Activated CD4-positive, alpha-beta T cell treated with anti-CD3 and anti-CD28 coated beads for 4 hours (primary cell): ENCODE measurements around the gene TM9SF3.

Source experiments
- DNase-seq, 2 donors: peaks; one replicate each; pipeline ENCODE4 v3.0.0-alpha.2; 2020

TM9SF3 gene

DNA sequence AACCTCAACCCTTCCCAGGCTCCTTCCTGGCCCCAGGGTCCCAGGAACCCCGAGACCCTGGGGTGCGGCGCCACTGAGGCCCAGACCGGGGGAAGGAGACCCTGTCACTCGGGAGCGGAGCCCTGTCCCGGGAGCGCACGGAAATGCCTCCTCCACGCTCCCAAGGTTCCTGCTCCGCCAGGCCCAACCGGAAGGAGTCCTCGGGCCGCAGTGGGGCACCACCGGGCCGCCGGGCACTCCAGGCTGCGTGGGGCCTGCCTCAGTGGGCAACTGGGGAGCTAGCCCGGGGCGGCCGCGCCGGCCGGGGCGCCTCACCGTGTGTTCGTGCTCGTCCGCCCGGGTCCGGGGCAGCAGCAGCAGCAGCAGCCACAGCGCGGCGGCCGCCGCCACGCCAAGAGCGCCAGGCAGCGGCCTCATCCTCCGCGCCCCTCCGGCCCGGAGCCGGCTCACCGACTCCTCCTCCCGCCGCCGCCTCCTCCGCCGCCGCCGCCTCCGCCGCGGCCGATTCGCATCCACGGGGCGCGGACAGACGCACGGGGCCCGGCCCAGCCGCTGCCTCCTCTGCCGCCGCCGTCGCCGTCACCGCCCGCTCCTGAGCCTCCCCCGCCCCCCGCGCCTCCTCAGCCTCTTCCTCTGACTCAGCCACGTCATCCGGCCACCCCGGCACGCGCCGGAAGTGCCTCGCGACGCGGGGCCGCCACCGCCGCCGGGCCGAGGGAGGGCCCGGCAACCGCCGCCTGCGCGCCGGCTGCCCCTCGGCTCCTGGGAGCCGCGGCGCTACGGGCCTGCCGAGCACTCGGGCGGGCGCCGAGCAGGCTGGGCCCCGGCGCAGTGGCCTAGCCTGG is at the start of gene TM9SF3:
TSS of gene TM9SF3 (minus strand) at position 594 of the 845 bp plus-strand sequence. CDS start at position 417, 177 bp downstream.
- peak; percentile 93 to 95 for DNase-seq

GRCh38 chr10:96636551-96636950 is 49.7 kb upstream of the TM9SF3 start:
- DNase-seq: no peak

DNA sequence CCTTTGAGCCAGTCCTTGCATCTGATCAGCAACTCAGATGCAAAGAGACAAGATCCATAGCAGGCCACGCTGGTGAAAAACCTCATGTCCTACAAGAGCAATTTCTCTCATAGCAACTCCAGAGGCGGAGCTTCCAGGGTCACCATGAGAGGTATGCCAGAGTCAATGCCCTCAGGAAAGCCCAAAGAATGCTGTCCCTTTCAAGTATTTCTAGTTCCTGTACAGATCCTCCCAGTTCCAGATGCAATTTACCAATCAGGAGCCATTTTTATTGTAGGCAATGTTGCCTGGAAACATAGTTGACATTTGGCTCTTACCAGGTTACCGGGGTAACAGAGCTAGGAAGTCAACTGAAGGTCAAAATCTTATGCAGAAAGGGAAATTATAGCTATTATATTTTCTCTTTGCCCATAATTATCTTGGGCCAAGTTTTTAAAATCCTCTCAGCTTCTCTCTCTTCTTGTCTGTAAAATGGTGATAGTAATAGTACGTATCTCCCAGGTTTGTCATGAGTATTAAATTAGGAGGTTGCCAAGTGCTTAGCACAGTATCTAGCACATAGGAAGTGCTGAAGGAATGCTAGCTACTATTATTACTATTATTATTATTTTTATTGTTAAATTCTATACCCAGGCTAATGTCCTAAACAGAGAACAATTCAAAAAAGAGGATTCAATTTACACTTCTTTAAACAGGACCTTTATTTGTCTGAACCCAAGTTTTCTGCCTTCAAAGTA is 46.3 kb upstream of the TM9SF3 start:
- DNase-seq: no peak

GRCh38 chr10:96627292-96627691 is 40.5 kb upstream of the TM9SF3 start:
- no peak for DNase-seq

GRCh38 chr10:96626795-96627194 is 40.0 kb upstream of the TM9SF3 start:
- DNase-seq: no peak

- no peak for DNase-seq
These were observed 38.4 kb upstream of the TM9SF3 start for GRCh38 chr10:96625173-96625572.

GRCh38 chr10:96622013-96622787 is 35.4 kb upstream of the TM9SF3 start:
- no peak for DNase-seq

DNA sequence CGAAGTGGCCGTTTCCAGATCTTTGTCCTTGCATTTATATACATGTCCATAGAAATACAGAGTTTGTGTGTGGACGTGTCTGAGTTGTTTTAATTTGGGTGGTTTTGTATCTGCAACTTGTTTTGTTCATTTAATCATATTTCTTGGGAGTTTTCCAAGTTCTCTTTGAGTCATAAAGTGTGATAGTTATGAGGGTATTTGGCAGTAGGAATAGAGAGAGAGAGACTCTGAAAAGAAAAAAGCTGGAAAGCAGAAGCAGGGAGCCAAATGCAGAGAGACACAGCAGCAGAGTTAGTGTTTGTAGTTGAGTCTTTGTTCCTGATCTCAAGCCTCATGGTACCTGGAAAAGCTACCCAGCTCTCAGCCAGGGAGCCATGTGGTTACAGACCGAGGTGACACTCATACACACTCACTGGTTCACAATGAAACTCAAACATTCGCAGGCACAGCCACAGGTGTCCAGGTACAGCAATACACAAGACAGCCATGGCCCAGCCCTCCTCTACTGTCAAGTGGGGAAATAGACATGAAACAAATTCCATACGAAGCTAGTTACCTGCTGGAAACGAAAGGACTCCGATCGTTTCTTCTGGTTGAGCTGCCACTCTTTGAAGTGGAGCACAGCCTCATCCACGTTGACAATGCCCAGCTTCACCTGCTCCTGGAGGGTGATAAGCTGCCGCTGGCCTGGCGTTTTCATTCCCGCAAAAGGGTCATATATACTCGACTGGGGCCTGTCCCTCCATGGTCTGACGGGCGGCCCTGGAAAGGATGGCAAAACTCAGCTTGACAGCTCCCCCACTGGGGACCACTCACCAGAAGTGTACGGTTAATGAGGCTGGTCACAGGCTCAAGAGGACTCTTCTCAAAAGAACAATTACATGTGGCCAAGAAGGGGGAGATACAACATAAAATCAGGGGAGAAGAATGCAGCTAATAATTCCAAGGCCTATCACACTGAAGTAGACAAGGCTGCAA is 33.3 kb upstream of the TM9SF3 start:
- DNase-seq: no peak

GRCh38 chr10:96619120-96619519 is 32.3 kb upstream of the TM9SF3 start:
- no peak for DNase-seq

DNA sequence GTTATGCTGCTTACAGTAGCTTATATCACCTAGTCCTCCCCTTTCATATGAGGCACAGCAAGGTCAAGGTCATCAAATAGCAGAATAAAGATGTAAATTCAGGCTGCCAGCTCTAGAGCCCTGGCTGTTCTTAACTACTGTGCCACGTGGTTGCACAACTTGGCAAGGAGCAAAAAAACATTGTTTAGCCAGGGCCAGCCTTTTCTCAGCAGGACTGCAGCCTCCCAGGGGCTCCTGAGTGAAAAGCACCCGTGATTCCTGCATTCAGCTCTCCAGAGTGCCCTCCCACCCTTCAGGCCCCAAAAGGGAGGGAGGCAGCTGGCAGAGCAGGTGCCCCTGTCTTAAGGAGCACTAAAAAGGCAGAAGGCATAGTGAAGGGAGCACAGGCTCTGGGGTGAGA is 31.8 kb upstream of the TM9SF3 start:
- DNase-seq: no peak

DNA sequence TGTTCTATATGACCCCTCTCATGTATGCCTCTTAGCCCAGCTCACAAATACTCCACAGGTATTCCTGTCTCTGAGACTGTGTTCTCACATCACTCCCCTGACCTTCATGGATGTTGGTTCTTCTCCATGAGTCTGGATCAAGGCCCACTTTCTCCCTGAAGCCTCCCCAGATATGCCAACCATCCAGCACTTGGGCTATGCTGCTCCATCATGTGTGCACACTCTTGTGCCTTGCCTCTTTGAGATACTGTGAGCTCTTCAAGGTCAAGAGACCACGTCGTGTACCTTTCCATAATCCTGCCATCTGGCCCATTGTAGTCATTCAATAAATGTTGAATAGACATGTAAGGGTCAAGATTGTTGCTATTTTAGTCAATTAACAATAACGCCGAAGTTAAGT is 30.1 kb upstream of the TM9SF3 start:
- DNase-seq: no peak

DNA sequence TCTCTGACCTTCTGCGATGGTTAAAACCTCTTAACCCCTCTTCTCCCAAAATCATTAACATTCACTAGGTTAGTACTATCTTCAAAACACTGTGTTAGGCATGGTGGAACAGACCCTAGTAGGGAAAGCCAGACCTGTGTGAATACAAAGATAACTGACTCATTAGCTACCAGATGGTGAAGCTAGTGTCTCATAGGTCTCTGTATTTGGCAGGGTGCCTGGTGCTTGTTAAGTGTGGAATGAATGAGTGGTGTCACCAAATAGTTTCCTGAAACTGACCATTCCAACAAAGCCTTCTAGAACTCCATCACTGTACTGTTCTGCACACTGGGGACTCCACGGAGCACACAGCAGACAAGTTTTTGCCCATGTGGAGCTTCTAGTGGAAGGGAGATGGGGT is 27.7 kb upstream of the TM9SF3 start:
- no peak for DNase-seq

- DNase-seq: no peak
These were observed 26.8 kb upstream of the TM9SF3 start for GRCh38 chr10:96613576-96613975.

GRCh38 chr10:96612055-96612830 is 25.4 kb upstream of the TM9SF3 start:
- no peak for DNase-seq

DNA sequence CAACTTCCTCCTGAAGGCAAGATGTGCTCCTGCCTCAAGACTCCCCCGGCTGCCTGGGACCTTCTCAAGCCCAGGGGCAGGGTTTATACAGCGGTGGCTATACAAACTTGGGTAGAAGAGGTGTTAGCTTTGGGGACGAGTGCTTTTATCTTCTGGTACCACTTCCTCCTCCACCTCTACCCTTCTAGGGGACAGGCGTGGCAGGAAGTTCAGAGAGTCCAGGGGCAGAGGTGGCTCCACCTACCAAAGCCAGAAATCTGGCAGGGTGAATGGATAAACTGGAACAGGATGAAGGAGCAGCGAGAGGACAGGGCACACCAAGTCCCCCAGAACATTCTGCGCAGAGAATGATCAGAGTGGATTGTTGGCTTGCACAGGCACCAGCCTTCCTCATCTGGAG is 24.0 kb upstream of the TM9SF3 start:
- DNase-seq: no peak

- DNase-seq: no peak
These were observed 22.7 kb upstream of the TM9SF3 start for GRCh38 chr10:96609510-96609909.

- no peak for DNase-seq
These were observed 22.0 kb upstream of the TM9SF3 start for GRCh38 chr10:96608805-96609204.

DNA sequence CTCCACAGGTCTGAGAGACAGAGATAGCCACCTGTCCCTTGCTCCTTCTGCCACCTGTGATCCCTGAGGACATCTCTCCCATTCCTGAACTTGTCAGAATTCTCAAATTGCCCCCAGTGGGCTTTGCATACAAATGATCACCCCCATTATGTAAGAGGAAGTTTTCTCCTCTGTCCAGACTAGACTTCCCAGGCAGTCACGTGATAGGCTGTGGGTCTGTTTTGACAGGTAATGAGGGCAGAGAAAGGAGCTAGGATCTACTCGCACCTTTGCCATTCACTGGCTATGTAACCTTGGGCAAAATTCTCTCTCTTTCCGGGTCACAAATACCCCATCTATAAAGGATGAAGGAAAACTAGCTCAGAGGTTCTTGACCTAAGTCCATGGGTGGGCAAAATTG is 21.4 kb upstream of the TM9SF3 start:
- no peak for DNase-seq

GRCh38 chr10:96606946-96607345 is 20.1 kb upstream of the TM9SF3 start:
- DNase-seq: no peak

DNA sequence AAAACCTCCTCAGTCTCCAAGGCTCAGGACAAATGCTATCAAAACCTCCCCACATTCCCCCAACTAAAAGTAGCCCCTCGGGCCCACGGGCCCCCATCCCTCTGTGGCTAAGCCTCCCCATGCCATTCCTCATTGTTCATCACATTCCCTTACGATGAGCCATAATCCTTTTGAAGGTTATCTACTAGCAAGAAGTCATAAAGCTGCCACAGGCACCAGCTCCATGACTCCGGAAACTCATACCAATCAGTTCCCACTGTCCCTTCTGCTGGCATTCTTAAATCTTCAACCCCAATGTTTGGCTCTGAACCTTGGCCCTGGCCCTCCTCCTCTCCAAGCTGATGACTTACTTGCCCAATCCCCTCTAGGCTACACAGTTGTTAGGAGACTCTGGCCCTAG is 19.4 kb upstream of the TM9SF3 start:
- DNase-seq: no peak

DNA sequence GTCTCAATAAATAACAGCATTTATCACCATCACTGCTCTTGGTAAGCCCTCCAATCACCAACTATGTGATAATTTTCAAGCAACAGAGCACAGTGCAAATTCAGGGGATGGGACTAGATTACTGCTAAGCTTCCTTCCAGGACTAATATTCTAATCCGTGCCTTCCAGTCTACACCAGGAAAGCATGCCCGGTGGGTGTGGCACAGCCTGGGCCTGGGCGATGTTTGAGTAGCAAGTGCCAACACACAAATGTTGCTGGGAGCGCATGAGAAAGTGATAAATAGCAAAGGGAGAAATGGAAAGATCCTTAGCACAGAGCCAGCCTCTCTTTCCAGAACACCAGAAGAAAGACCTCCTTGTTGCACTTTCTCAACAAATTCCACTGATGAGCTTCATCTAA is 13.5 kb upstream of the TM9SF3 start:
- DNase-seq: no peak
